Measurements from ENCODE around the gene TSC2.
"Not testable (repeated sequence)": the region's sequence is repeated elsewhere in the genome, so short reads cannot be mapped to it uniquely, and the experiment has no call there.

Gene TSC2

DNA sequence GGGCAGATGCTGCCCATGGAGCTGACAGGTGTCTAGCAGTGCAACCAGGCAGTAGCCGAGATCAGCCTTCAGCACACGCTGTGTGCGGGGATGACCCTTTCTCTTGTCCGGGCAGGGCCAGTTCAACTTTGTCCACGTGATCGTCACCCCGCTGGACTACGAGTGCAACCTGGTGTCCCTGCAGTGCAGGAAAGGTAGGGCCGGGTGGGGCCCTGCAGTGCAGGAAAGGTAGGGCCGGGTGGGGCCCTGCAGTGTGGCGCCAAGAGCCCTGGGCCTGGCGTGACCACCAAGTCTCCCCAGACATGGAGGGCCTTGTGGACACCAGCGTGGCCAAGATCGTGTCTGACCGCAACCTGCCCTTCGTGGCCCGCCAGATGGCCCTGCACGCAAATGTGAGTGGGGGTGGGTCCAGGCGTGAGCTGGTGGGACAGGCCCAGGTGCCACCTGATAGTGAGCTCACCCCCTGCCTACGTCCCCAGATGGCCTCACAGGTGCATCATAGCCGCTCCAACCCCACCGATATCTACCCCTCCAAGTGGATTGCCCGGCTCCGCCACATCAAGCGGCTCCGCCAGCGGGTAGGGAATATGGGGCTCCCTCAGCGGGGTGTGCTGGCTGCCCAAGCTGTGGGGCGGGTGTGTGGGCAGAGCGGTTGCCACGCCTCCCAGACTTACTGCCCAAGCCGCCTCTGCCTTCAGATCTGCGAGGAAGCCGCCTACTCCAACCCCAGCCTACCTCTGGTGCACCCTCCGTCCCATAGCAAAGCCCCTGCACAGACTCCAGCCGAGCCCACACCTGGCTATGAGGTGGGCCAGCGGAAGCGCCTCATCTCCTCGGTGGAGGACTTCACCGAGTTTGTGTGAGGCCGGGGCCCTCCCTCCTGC lies 40.2 kb downstream of the TSC2 start:
- no peak for DNase-seq

DNA sequence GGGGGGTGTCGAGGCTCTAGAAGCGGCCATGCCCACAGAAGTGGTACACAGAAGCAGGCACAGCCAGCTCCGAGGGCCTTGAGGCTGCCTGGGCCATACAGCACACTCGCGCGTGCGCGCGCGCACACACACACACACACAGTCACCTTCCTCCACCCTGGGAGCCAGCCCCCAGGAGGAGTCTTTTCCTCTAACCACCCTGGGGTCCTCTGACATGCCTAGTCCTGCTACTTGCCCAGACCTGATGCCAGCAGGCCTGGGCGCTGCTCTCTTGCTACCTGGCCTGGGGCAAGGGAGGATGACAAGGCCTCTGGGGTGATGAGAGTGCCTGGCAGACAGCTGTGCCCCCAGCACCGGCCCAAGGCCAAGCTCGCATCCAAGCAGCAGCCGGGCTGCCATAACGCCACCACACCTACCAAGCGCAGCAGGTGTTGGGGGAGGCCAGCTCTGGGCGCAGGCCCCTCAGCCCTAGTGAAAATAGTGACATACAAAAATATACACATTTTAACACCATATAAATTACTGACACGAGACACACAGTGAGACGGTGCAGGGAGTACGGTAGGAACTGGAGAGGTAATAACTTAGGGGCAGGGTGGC lies 41.1 kb downstream of the TSC2 start:
- no peak for DNase-seq

DNA sequence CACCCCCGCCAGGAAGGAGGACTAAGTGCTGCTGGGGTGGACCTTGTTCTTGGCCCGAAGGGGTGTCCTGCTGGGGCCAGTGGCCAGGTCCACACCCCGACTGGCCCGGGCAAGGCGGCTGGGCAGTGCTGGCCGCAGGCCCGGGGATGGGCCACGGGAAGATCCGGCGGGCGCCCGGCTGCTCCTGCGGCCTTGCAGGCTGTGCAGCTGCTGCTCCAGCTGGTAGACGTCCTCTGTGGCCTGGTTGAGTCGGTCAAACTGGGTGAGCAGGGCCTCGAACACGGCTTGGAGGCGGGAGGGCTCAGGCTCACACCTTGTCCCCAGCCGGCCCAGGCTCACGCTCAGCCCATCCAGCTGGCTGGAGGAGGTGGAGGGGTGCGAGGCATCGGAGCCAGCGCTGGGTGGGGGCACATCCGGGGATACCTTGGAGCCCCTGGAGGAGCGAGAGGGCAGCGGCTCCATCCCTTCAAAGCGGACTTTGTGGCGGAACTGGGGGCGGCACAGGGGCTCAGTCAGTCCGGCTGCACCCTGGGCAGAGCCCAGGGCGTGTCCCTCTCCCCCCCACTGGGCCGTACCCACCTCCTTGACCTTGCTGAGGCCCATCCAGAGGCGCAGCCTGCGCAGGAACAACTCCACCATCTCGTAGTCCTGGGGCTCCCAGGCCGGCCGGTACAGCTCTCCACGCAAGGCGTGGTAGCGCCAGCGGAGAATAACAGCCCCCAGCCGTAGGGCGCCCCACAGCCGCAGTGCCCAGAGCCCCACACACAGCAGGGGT lies 42.1 kb downstream of the TSC2 start:
- DNase-seq = no peak

DNA sequence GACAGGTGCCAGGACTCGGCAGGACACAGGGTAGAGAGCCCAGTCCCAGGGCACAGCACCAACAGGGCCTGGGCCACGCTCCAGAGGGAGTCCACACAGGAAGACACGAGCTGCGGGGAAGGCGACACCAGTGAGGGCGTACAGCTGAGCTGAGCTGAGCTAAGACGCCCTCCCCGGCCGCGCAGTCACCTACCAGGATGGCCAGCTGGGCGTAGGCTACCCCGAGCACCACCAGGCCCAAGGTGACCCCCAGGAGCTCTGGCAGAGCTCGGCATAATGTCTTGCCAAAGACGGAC lies 42.6 kb downstream of the TSC2 start:
- no peak for DNase-seq

DNA sequence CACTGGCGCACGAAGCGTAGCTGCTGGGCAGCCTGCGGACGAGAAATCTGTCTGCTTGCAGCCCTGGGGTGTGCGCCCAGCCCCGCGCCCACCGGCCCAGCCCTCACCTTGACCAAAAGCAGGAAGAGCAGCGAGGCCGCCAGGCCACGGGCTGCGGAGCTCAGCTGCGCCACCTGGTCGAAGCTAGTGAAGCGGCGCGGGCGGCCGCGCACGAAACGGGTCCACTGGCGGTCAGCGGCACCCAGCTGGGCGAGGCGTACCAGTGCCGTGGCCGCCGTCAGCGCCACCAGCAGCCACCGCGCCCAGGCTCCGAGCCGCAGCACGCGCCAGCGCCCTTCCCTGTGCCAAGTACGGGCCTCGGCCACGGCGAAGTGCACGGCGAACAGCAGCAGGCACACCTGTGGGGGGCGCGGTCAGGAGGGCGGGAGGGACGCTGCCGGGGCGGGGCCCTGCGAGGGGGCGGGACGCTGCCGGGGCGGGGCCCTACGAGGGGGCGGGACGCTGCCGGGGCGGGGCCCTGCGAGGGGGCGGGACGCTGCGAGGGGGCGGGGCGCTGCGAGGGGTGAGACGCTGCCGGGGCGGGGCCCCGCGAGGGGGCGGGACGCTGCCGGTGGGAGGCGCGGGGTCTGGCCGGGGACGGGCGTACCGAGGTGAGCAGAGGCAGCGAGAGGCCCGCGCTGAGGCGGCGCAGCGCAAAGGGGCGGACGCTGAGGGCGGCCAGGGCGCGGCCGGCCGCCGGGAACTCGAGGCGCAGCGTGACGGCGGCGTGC lies 43.2 kb downstream of the TSC2 start:
- DNase-seq = no peak

DNA sequence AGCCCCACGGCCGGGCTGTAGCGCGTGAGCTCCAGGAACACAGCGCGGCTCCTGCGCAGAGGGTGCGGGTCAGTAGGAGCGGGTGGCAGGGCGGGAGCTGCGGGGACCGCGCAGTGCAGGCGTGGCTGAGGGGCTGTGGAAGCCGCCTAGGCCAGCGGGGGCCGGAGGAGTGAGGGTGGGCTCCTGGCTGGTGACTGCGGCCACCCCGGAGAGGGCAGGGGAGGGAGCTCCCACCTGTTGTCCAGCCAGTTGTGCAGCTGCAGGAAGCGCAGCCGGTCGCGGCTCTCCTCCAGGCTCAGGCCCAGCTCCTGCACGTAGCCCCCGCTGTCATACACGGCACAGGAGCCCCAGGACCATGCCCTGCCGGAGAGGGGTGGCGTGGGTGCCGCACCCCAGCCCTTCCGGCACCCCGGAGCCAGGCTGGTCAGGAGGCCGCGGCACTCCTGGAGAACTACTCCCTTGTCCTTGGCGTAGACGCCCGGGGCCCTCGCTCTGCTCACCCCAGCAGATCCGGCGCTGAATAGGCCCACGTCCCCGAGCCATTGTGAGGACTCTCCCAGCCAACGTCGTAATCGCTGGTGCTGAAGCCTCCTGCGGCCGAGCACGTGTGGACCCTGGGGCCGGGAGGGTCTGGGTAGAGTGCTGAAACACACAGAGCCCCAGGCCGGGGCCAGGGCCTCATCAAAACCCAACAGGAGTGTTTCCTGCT lies 43.9 kb downstream of the TSC2 start:
- DNase-seq = no peak

DNA sequence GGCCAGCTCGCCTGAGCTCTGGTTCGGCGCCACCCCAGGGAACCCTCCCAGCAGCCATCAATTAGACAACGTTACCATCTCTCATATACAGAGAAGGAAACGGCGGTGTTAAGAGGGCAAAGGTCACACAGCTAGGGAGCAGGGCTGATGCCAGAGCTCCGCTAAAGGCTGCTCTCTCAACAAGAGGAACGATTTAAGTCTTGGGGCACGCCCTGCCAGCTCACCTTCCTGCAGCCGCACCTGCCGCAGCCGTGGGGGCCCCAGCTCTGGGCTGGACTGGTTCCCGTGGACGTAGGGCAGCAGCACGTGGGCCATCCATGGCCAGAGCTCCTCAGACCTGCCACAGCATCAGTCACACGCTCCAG lies 44.5 kb downstream of the TSC2 start:
- DNase-seq = no peak

DNA sequence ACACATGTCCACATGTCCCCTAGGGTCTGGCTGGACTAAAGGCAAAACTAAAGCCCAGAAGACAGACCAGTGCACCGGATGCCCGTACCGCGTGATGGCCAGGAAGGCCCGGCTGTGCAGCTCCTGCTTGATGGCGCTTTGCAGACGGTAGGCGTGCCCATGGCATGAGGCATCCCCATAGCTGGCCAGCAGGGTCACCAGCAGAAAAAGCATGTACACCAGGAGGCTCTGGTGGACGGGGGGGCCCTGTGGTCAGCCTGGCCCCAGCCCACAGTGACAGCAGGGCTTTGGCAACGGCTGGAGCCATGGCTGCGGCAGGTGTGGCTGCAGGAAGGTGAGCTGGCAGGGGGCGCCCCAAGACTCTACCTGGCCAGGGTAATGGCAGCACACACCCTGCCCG lies 45.1 kb downstream of the TSC2 start:
- no peak for DNase-seq

DNA sequence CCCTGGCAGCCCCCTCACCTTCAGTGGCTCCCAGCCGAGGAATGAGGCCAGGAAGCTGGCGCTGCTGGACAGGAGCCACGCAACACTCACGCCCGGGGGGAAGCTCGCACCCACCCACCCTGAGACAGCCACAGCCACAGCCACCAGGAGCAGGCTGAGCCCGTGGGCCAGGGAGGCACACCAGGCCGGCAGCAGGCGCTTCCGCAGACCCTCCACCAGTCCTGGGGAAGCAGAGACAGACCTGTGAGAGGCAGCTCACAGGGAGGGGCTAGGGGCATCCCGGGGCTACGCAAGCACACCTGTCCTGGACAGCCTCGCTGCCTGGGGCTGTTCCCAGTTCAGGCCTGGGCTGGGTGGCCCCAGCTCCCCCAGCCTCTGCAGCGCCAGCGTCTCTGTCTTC lies 46.0 kb downstream of the TSC2 start:
- no peak for DNase-seq

DNA sequence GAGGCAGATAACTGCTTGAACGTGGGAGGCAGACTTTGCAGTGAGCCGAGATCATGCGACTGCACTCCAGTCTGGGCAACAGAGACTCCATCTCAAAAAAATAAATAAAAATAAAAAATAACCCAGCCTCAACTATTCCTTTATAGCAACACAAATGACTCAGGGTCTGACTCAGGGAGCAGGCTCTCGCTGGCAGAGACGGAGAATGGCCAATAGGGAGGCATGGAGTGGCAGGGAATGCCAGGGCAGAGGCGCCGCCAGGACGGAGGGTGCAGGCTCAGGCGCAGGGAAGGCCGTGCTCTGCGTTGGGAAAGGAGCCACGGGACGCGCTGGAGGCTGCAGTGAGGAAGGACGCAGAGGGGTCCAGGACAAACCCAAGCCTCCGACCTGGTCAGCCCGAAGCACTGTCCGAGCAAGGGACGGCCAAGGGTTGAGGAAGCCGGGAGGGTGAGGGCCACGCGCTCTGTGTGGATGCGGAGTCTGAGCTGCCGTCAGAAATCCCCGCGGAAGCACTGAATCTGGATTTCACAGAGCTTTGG lies 47.6 kb downstream of the TSC2 start:
- no peak for DNase-seq

DNA sequence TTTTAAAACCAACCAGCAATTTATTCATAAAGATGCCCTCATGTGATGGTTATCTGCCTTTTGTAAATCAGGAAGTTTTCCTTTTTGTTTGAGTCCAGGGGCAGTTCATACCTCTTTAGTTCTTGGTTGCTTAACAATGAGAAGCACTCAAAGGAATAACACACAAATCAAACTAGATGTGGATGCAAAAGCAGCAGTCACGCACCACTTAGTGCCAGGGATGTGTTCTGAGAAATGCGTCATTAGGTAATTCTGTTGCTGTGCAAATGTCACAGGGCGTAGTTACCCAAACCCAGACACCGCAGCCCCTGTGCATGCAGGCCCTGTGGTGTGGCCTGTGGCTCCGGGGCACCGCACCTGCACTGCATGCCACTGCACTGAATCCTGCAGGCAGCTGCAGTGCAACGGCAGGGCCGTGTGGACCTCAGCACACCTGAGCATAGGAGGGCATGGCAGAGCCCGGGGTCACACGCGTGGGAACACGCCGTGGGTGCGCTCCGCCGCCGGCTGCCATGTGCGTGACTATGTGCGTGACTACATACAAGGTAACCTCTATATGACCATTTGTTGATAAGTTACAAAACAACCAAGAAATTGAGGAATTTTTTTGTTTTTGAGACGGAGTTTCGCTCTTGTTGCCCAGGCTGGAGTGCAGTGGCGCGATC lies 48.3 kb downstream of the TSC2 start:
- no peak for DNase-seq

DNA sequence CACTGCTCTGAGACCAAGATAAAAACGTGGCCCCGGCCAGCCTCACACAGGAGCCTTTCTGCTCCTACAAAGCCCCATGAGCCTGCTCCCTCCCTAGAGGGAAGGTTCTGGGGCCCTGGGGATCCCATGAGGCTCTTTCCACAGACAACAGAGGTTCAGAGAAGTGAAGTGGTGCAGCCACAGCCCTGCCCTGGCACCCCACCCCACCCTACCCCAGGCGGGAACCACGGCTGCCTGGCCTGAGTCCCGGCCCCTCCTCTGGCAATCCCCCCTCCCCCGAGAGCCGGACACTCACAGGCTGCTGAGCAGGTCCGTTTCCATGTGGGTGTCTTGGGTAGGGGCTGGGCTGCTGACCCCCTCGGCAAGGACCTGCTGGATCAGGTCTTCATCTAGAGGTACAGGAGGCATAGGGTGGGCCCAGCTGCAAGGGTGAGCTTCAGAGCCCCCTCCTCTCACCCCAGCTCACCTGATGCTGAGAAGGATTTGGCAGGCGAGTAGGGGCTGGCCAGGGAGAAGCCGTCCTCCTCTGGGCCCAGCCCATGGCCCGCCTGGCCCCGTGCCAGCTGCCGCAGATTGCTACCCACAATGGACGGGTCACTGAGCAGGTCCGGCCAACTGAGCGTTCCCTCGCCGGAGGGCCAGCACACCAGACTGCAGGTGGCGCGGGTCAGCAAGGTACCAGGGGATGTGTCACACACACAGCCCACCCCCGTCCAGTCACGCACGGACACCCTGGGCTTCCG lies 49.2 kb downstream of the TSC2 start:
- no peak for DNase-seq

DNA sequence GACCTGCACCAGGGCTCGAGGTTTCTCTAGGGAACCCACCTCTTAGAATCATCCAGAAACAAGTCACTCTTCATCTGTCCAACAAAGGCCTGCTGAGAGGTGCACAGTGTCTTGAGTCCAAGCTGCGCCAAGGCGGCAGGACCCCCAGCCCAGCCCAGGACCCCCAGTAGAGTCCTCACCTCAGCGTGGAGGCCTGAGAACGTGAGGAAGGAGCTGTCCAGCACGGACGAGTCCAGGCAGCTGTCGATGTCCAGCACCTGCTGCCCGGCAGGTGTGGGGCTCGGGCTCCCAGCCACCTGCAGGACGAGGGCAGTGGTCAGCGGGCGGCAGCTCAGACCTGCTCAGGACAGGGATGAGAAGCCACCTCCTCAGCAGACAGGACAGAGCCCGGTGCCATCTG lies 49.9 kb downstream of the TSC2 start:
- not testable (repeated sequence) for DNase-seq

DNA sequence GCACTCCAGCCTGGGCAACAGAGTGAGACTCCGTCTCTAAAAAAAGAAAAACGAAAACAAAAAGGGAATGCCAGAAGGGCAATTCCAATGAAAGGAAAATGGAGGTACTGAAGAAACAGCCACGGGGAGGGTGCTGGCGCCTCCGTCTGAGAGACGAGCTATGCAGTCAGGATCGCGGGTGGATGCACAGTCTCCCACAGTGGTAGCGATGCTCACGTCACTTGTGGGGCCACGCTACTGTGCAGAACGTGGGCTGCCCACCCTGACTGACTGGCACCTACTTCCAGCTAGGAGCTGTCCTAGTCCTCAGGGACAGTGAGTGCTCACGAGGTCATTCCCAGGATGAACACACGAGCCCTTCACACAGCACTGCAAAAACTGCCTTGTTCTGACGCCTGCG lies 53.8 kb downstream of the TSC2 start:
- not testable (repeated sequence) for DNase-seq

DNA sequence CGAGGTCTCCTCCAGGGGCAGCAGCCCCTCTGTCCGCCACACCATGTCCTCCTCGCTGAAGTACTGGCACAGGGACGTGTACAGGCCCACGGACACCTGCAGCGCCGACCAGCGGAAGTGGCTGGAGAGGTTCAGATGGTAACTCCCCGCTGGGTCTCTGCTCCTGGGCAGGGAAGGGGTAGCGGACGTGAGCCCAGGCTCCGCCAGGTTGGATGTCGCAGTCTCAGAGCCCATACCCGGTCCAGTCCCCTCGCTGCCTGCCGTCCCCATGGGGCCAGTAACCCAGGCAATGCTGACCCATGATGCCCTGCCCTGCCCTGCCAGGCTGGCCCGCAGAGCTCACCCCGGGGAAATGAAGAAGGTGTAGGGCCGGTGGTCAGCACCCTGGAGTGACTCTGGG lies 54.7 kb downstream of the TSC2 start:
- DNase-seq = no peak

DNA sequence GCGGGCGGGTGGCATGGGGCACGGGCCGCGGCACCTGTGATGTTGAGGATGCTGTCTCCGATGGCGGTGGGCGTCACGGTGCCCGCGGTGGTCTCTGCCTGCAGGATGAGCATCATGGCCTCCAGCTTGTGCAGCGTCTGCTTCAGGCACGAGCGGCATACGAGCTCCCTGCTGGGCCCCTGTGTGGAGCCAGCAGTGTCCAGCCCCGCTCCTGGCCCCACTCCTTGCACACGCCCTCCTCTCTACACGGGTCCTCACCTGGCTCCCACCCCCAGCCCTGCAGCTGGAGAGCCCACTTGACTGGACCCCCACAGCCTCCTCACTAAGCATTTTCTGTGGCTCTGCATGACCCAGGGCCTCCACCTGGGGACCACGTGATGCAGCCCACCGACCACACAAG lies 56.7 kb downstream of the TSC2 start:
- DNase-seq = not testable (repeated sequence)

DNA sequence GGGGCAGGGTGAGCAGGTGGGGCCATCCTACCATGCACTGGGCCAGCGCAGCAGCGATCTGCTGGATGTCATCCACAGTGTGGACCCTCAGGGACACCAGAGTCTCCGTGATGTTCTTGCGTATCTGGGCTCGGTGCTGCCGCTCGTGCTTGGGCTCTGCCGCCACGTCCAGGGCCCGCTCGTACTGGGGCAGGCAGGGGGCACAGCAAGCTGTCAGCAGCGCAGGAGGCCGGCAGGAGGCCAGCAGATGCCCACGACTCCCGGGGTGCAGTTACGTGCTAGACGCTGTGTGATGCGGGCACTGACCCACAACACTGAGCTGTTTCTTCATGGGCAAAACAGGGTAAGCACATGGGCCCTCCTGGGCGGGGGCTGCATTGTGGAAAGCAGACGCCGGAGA lies 57.5 kb downstream of the TSC2 start:
- not testable (repeated sequence) for DNase-seq

DNA sequence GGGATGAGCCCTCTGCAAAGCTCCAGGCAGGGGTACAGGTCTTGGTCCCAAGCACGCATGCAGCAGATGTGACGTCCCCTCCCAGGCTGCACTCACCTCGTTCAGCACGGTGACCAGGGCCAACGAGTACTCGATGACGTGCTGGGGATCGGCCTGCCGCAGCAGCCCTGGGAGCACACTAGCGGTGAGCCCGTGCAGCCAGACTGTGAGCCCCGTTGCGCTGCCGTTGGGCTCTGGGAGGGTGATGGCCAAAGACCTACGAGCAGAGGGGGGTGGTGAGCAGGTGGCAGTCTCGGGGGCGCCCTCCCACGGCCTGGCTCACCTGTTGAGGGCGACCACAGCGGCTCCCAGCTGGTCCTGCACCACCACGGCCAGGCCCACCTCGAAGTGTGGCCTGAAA lies 58.0 kb downstream of the TSC2 start:
- not testable (repeated sequence) for DNase-seq

DNA sequence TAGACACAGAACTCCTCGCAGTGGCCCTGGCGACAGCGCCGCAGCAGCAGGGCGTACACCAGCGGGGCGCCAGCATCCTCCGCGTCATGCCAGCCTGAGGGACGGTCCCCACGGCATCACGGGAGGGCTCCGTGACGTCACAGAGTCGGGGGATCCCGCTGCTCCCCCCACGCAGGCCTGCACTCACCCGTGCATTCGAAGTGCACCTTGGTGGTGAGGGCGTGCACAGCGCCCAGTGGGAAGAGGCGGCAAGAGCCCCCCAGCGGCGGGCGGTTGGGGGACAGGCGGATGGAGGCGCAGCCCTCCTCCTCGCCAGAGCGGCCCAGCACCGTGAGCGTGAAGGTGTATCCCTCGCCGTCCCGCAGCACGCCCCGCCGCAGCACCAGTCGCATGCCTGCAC lies 58.4 kb downstream of the TSC2 start:
- not testable (repeated sequence) for DNase-seq

DNA sequence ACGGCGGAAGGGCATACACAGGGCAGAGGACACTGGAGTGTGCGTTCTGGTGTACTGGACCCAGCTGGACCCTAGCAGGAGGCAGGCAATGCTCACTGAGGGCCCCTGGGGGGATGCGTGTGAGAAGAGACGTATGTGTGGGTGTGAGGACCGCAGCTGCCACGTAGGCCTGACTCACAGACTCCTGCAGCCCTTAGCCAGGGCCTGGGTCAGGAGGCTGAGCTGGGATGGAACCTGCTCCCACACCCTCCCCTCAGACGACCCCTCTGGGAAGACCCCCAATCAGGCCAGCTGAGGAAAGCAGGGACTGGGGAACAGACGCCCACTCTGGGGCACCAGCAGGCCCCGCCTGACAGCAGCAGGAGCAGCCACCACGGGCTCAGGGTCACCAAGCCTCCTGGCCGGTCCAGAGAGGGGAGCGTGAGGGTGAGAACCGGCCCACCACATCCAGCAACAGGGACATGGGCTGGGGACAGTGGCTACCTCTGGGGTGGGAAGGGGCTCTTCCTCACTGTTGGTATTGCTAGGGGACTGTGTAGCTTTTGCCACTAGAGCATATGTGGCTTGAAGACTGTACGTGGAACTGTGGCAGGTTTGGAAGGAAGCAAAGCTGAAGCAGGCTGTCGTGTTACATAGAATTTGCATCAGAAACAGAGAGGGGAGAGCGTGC lies 59.5 kb downstream of the TSC2 start:
- not testable (repeated sequence) for DNase-seq

DNA sequence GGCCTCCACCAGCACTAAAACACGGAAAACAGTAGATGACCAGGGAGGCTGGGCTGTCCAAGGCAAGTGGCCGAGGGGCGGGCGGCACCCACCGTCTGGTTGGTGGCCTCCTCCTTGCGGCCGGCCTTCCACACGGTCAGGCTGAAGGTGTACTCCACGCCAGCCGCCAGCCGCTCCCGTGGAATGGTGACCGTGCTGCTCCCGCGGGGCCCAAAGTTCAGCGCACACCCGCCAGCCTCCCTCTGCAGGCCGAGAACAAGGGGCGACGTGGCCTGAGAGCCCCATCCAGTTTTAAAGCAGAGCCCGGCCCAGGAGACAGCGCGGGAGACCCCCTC lies 60.0 kb downstream of the TSC2 start:
- not testable (repeated sequence) for DNase-seq

All from NCI-H446 (cell line).